GM12891 (cell line): ENCODE measurements around the gene RFTN2.

Experiments
- POLR2A ChIP-seq: IDR thresholded peaks from 2 replicates; pipeline ENCODE4 v1.6.1; 2011; ENCODE audit warnings: low read depth, low read length, control low read depth
- POLR2AphosphoS5 ChIP-seq: IDR thresholded peaks from 2 replicates; pipeline ENCODE4 v1.6.1; 2011; ENCODE audit warnings: low read depth, low read length, control low read depth
- POU2F2 ChIP-seq: IDR thresholded peaks from 2 replicates; pipeline ENCODE4 v1.6.1; 2011; ENCODE audit warnings: low read depth, mild to moderate bottlenecking, control low read depth, low read length, moderate library complexity
- SPI1 ChIP-seq: IDR thresholded peaks from 2 replicates; pipeline ENCODE4 v1.6.1; 2011; ENCODE audit warnings: low read depth, low read length, control low read depth

GRCh38 chr2:197539734-197540133 is 135.7 kb downstream of the RFTN2 start:
- TF ChIP-seq POLR2A: no peak
- no peak for TF ChIP-seq POLR2AphosphoS5
- TF ChIP-seq SPI1: no peak
- no peak for TF ChIP-seq POU2F2
